Measurements from ENCODE around the gene GNA12.
"Not testable (repeated sequence)": the region's sequence is repeated elsewhere in the genome, so short reads cannot be mapped to it uniquely, and the experiment has no call there.

GNA12 gene

GRCh38 chr7:2691011-2691707 is 152.9 kb downstream of the GNA12 start:
- no peak for DNase-seq (ENCODE audit: low spot score)

- no peak for DNase-seq (ENCODE audit: low spot score)
Observed at GRCh38 chr7:2689951-2690705, 154.0 kb downstream of the GNA12 start.

- no peak for DNase-seq (ENCODE audit: low spot score)
Observed at GRCh38 chr7:2689343-2689847, 154.7 kb downstream of the GNA12 start.

- no peak for DNase-seq (ENCODE audit: low spot score)
Observed at GRCh38 chr7:2688409-2689342, 155.4 kb downstream of the GNA12 start.

GRCh38 chr7:2687881-2688318 is 156.2 kb downstream of the GNA12 start, which contains the start of gene AMZ1:
AMZ1 (plus strand) TSS chr7:2688202; CDS start chr7:2700452, 12,250 bp downstream.
- DNase-seq (ENCODE audit: low spot score) = peak; percentile 56

- peak; percentile 84 for DNase-seq (ENCODE audit: low spot score)
Observed at GRCh38 chr7:2687338-2687869, 156.7 kb downstream of the GNA12 start.

- no peak for DNase-seq (ENCODE audit: low spot score)
Observed at GRCh38 chr7:2686101-2686500, 158.0 kb downstream of the GNA12 start.

GRCh38 chr7:2684501-2684900 is 159.6 kb downstream of the GNA12 start:
- no peak for DNase-seq (ENCODE audit: low spot score)

GRCh38 chr7:2681929-2682799 is 161.9 kb downstream of the GNA12 start:
- DNase-seq (ENCODE audit: low spot score) = no peak

- peak; percentile 88 for DNase-seq (ENCODE audit: low spot score)
Observed at GRCh38 chr7:2680792-2681490, 163.2 kb downstream of the GNA12 start.

GRCh38 chr7:2680256-2680655 is 163.9 kb downstream of the GNA12 start:
- DNase-seq (ENCODE audit: low spot score) = no peak

- DNase-seq (ENCODE audit: low spot score) = not testable (repeated sequence)
Observed at GRCh38 chr7:2679135-2680127, 164.7 kb downstream of the GNA12 start.

GRCh38 chr7:2678454-2678853 is 165.7 kb downstream of the GNA12 start:
- DNase-seq (ENCODE audit: low spot score) = not testable (repeated sequence)

All from AG08395 (cell line).